ENCODE measurements around the gene FAM13C.

- TF ChIP-seq PCBP1 (IDR thresholded peaks at IDR 0.05; ENCODE audit: borderline replicate concordance, low read depth, low read length): no peak
- TF ChIP-seq, protein P1, sequence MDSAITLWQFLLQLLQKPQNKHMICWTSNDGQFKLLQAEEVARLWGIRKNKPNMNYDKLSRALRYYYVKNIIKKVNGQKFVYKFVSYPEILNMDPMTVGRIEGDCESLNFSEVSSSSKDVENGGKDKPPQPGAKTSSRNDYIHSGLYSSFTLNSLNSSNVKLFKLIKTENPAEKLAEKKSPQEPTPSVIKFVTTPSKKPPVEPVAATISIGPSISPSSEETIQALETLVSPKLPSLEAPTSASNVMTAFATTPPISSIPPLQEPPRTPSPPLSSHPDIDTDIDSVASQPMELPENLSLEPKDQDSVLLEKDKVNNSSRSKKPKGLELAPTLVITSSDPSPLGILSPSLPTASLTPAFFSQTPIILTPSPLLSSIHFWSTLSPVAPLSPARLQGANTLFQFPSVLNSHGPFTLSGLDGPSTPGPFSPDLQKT (CRISPR knock-in tag; IDR thresholded peaks at IDR 0.05; ENCODE audit: borderline replicate concordance): no peak
Observed at GRCh38 chr10:59360605-59361405, 1.5 kb downstream of the FAM13C start.

All from HepG2 (cell line).